HG02642 (cell line): ENCODE measurements around the gene COA7.
A peak's percentile ranks its signal among the peaks of the same experiment; 100 is the strongest.

Source experiments
- ATAC-seq: cut with Tn5 transposase; IDR thresholded peaks from one replicate; pipeline ENCODE4 v1.9.1; 2021; ENCODE audit warnings: mild to moderate bottlenecking; ENCODE audit not compliant: unreplicated experiment, poor library complexity

COA7 gene

GRCh38 chr1:52641307-52641706, 56.8 kb downstream of the COA7 start:
- ATAC-seq, result no peak

GRCh38 chr1:52640697-52641096, 57.5 kb downstream of the COA7 start:
- no peak for ATAC-seq

DNA sequence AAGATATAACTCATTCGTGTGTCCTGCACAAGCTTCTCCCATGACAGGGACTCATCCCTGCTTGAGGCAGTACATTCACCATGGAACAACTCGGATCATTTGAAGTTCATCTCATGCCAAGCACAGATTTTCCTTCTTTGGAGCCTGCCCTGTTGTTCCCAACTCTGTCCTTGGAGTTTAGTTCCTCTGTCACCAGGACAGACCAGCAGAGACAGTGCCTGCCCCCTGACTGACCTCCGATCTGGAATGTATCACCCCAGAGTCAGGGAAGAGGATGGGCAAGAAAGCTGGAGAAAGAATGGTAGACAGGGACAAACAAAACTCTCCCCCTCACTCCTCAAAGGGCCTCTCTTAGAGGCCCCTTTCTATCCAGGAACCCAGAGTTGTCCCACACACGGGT, 60.2 kb downstream of the COA7 start:
- no peak for ATAC-seq

DNA sequence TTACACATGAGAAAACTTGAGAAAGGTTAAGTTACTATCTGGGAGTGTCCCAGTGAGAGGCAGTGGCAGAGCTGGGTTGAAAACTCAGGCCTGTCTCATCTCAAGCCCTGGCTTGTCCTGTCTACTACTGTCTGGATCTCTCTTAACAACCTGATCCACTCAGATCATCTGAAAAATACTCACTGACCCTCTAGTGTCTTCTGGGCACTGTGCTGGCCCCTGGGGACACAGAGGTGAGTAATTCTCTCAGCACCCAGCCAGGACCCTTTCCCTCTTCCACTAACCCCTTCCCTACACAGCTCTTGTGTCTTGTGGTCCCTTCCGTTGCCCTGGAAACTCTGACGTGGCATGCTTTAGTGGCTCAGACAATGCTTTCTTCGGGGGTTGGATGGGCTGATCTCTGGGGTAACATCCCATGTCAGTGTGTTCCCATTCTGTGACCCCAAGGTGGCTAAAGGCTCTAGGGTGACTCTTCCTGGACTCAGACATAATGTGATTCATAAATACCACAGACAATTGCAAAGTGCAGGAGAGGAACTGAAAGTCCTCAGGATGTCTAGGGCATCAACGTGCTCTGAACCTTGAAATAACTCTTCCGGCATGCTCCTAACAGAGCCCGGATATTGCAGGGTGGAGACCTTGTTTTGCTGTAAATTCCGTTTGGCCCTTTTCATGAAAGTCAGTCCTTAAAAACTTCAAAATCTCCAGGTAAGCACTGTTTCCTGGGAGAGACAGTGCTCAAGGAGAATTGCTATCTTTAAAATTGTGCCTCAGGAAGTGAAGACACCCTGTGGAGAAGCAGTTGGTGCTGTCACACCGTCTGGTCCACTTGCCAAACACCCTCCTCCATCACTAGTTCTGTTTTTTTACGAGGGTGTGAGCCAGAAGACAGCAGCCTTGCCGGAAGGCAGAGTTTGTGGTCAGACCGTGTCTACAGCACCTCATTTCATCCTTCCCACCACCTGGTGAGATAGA, 61.1 kb downstream of the COA7 start:
- ATAC-seq, result peak; percentile 83

- no peak for ATAC-seq
These were observed 62.6 kb downstream of the COA7 start for GRCh38 chr1:52635321-52636089.
